Osteoblast (primary cell): ENCODE results near the gene NIPA2. TPM values are rescaled to one million over a fixed set of nuclear protein-coding genes. Genes with fewer than 3 reads are reported as not detected.

ENCODE experiments used
- DNase-seq: peaks from one replicate; pipeline ENCODE4 v3.0.0; 2011; ENCODE audit warnings: low spot score, mixed read lengths; ENCODE audit not compliant: insufficient read length; ENCODE audit errors: missing footprints
- H2AFZ ChIP-seq: 2 replicates; pipeline ENCODE4 v1.6.0; 2011; ENCODE audit warnings: mild to moderate bottlenecking, low read length
- H3K27ac ChIP-seq: 2 replicates; pipeline ENCODE4 v1.5.1; 2011; ENCODE audit warnings: mild to moderate bottlenecking, low read depth, low read length, moderate library complexity
- H3K27me3 ChIP-seq: 2 replicates; pipeline ENCODE4 v1.6.0; 2012; ENCODE audit warnings: mild to moderate bottlenecking, control low read depth, inconsistent platforms, low read length, moderate library complexity; ENCODE audit not compliant: insufficient read depth
- H3K36me3 ChIP-seq: 2 replicates; pipeline ENCODE4 v1.5.1; 2011; ENCODE audit warnings: mild to moderate bottlenecking, low read length, control low read depth, moderate library complexity; ENCODE audit not compliant: insufficient read depth
- H3K4me1 ChIP-seq: 2 replicates; pipeline ENCODE4 v1.5.1; 2011; ENCODE audit warnings: mild to moderate bottlenecking, low read length, control low read depth, moderate library complexity; ENCODE audit not compliant: insufficient read depth
- H3K4me2 ChIP-seq: 2 replicates; pipeline ENCODE4 v1.6.0; 2011; ENCODE audit warnings: mild to moderate bottlenecking, low read length; ENCODE audit not compliant: insufficient read depth
- H3K4me3 ChIP-seq: fragments of 200-600 bp; sonication (generic); 3 replicates; pipeline ENCODE4 v1.5.1; 2012; ENCODE audit warnings: mild to moderate bottlenecking, low read length, inconsistent platforms; ENCODE audit not compliant: insufficient read depth
- H3K79me2 ChIP-seq: 2 replicates; pipeline ENCODE4 v1.6.0; 2012; ENCODE audit warnings: mild to moderate bottlenecking, low read length, control low read depth, inconsistent platforms; ENCODE audit not compliant: insufficient read depth
- H3K9me3 ChIP-seq: 2 replicates; pipeline ENCODE4 v1.5.1; 2011; ENCODE audit warnings: low read depth, low read length, control low read depth
- H4K20me1 ChIP-seq: 2 replicates; pipeline ENCODE4 v1.6.0; 2012; ENCODE audit warnings: mild to moderate bottlenecking, low read length, control low read depth; ENCODE audit not compliant: insufficient read depth
- CTCF ChIP-seq: IDR thresholded peaks from 2 replicates; pipeline ENCODE4 v1.5.1; 2011; ENCODE audit warnings: mild to moderate bottlenecking, low read depth, low read length, moderate library complexity; ENCODE audit errors: extremely low read depth
- total RNA-seq: library from RNA; depleted of rRNA; stranded (reverse); fragments of >200 nt; gene quantifications from 2 replicates; pipeline ENCODE4 v1.2.3, GENCODE V29; 2012

Gene NIPA2
- total RNA-seq, 1 donor, result 50.3 TPM

- no peak overlapping the region for H3K27ac ChIP-seq
- no peak overlapping the region for H3K4me2 ChIP-seq
- no peak for TF ChIP-seq CTCF
- H3K36me3 ChIP-seq, result peaks cover 17% of the 10 kb centered on the region
- DNase-seq, result peak; percentile 65
- H3K4me3 ChIP-seq, result no peak overlapping the region
- H2AFZ ChIP-seq, result no peak overlapping the region
- H3K27me3 ChIP-seq, result no peaks in the 10 kb centered on the region
- H3K4me1 ChIP-seq, result no peaks in the 10 kb centered on the region
- no peaks in the 10 kb centered on the region for H3K9me3 ChIP-seq
- H3K79me2 ChIP-seq, result no peaks in the 10 kb centered on the region
- H4K20me1 ChIP-seq, result no peaks in the 10 kb centered on the region
Observed at GRCh38 chr15:22827125-22827524, 11.3 kb upstream of the NIPA2 start.

GRCh38 chr15:22831473-22831872 lies 7.0 kb upstream of the NIPA2 start:
- H3K27ac ChIP-seq, result no peak overlapping the region
- no peaks in the 10 kb centered on the region for H4K20me1 ChIP-seq
- no peak overlapping the region for H2AFZ ChIP-seq
- H3K9me3 ChIP-seq, result no peaks in the 10 kb centered on the region
- no peak for TF ChIP-seq CTCF
- no peak overlapping the region for H3K4me3 ChIP-seq
- no peak for DNase-seq
- no peaks in the 10 kb centered on the region for H3K79me2 ChIP-seq
- no peaks in the 10 kb centered on the region for H3K27me3 ChIP-seq
- H3K4me2 ChIP-seq, result no peak overlapping the region
- H3K36me3 ChIP-seq, result peaks cover 6% of the 10 kb centered on the region
- H3K4me1 ChIP-seq, result no peaks in the 10 kb centered on the region

- peaks cover 53% of the 10 kb centered on the region for H3K79me2 ChIP-seq
- no peaks in the 10 kb centered on the region for H3K4me1 ChIP-seq
- H3K4me2 ChIP-seq, result peak overlapping the region; percentile 87
- H3K27ac ChIP-seq, result peak overlapping the region; percentile 91
- H3K27me3 ChIP-seq, result no peaks in the 10 kb centered on the region
- H3K4me3 ChIP-seq, result peak overlapping the region; percentile 97
- no peak for TF ChIP-seq CTCF
- H3K9me3 ChIP-seq, result no peaks in the 10 kb centered on the region
- peak overlapping the region; percentile 84 for H2AFZ ChIP-seq
- peaks cover 5% of the 10 kb centered on the region for H3K36me3 ChIP-seq
- peak; percentile 81 for DNase-seq
- peaks cover 7% of the 10 kb centered on the region for H4K20me1 ChIP-seq
Observed at GRCh38 chr15:22839046-22839695, 705 bp downstream of the NIPA2 start.

GRCh38 chr15:22844421-22845288 lies 6.2 kb downstream of the NIPA2 start:
- H3K4me3 ChIP-seq, result no peak overlapping the region
- H3K9me3 ChIP-seq, result no peaks in the 10 kb centered on the region
- no peak overlapping the region for H2AFZ ChIP-seq
- peaks cover 5% of the 10 kb centered on the region for H3K4me1 ChIP-seq
- no peaks in the 10 kb centered on the region for H3K27me3 ChIP-seq
- H3K36me3 ChIP-seq, result peaks cover 22% of the 10 kb centered on the region
- TF ChIP-seq CTCF, result no peak
- peaks cover 94% of the 10 kb centered on the region for H3K79me2 ChIP-seq
- no peak overlapping the region for H3K4me2 ChIP-seq
- DNase-seq, result no peak
- H3K27ac ChIP-seq, result peak overlapping the region; percentile 17
- H4K20me1 ChIP-seq, result peaks cover 7% of the 10 kb centered on the region
